ENCODE data around the gene HPGDS.

The HPGDS gene

DNA sequence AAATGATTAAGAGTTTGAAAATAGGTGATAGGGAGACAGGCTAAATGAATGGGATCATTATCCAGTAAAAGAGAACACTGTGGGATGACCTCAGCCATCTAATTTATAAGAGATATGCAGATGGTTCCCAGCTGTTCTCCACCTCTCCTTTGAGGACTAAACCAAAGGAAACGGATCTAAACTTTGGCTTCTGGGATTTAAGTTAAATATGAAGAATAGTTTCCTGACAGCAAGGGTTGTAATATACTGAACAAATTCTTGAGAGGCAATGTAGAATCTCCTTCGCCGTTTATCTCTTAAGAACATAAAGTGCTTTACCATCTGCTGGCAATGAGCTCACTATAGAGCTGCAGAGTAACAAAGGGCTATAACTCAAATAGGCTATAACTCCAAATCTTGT, 35.4 kb upstream of the HPGDS start:
- Histone ChIP-seq H3K4me3 (ENCODE audit: low read length) (no peak overlapping the region), H3K79me2 (ENCODE audit: control insufficient read depth, low read length) (no peaks in the 10 kb centered on the region), H3K9me2 (replicated peaks; ENCODE audit: control insufficient read depth, low read length) (no peaks in the 10 kb centered on the region), H3K4me2 (ENCODE audit: low read length) (no peak overlapping the region), H3K36me3 (ENCODE audit: control insufficient read depth, low read length) (no peaks in the 10 kb centered on the region), H3F3A (ENCODE audit: control insufficient read depth, insufficient read depth) (no peaks in the 10 kb centered on the region), H3K27ac (ENCODE audit: low read depth, low read length) (no peak overlapping the region), H3K27me3 (ENCODE audit: control insufficient read depth, low read length) (no peaks in the 10 kb centered on the region), H4K20me1 (ENCODE audit: control insufficient read depth, insufficient read depth, low read depth, low read length) (no peaks in the 10 kb centered on the region), H3K4me1 (ENCODE audit: control insufficient read depth, low read length) (no peaks in the 10 kb centered on the region), H3K9me3 (ENCODE audit: control insufficient read depth, insufficient read depth, low read length) (no peaks in the 10 kb centered on the region)
- TF ChIP-seq, protein P1, sequence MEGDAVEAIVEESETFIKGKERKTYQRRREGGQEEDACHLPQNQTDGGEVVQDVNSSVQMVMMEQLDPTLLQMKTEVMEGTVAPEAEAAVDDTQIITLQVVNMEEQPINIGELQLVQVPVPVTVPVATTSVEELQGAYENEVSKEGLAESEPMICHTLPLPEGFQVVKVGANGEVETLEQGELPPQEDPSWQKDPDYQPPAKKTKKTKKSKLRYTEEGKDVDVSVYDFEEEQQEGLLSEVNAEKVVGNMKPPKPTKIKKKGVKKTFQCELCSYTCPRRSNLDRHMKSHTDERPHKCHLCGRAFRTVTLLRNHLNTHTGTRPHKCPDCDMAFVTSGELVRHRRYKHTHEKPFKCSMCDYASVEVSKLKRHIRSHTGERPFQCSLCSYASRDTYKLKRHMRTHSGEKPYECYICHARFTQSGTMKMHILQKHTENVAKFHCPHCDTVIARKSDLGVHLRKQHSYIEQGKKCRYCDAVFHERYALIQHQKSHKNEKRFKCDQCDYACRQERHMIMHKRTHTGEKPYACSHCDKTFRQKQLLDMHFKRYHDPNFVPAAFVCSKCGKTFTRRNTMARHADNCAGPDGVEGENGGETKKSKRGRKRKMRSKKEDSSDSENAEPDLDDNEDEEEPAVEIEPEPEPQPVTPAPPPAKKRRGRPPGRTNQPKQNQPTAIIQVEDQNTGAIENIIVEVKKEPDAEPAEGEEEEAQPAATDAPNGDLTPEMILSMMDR (IDR thresholded peaks at IDR 0.05; ENCODE audit: low read depth, low read length, poor library complexity, severe bottlenecking): no peak
- TF ChIP-seq EZH2phosphoT487 (IDR thresholded peaks at IDR 0.05; ENCODE audit: borderline replicate concordance, low read length): no peak

- H4K20me1 ChIP-seq (ENCODE audit: control insufficient read depth, insufficient read depth, low read depth, low read length): no peaks in the 10 kb centered on the region
Measured at GRCh38 chr4:94377294-94377693, 34.7 kb upstream of the HPGDS start.

GRCh38 chr4:94375364-94375763, 32.7 kb upstream of the HPGDS start:
- Histone ChIP-seq H3F3A (ENCODE audit: control insufficient read depth, insufficient read depth) (no peaks in the 10 kb centered on the region), H3K9me3 (ENCODE audit: control insufficient read depth, insufficient read depth, low read length) (no peaks in the 10 kb centered on the region), H3K79me2 (ENCODE audit: control insufficient read depth, low read length) (no peaks in the 10 kb centered on the region), H3K4me1 (ENCODE audit: control insufficient read depth, low read length) (no peaks in the 10 kb centered on the region), H3K9me2 (replicated peaks; ENCODE audit: control insufficient read depth, low read length) (no peaks in the 10 kb centered on the region), H3K4me3 (ENCODE audit: low read length) (no peak overlapping the region), H4K20me1 (ENCODE audit: control insufficient read depth, insufficient read depth, low read depth, low read length) (no peaks in the 10 kb centered on the region), H3K4me2 (ENCODE audit: low read length) (no peak overlapping the region), H3K27ac (ENCODE audit: low read depth, low read length) (no peak overlapping the region), H3K27me3 (ENCODE audit: control insufficient read depth, low read length) (no peaks in the 10 kb centered on the region), H3K36me3 (ENCODE audit: control insufficient read depth, low read length) (no peaks in the 10 kb centered on the region)
- no peak for TF ChIP-seq EZH2phosphoT487 (IDR thresholded peaks at IDR 0.05; ENCODE audit: borderline replicate concordance, low read length)
- TF ChIP-seq, protein P1 (IDR thresholded peaks at IDR 0.05; ENCODE audit: low read depth, low read length, poor library complexity, severe bottlenecking): no peak

More at GRCh38 chr4:94377294-94377693, 34.7 kb upstream of the HPGDS start:
- Histone ChIP-seq H3K4me3 (ENCODE audit: low read length) (no peak overlapping the region), H3K4me1 (ENCODE audit: control insufficient read depth, low read length) (no peaks in the 10 kb centered on the region), H3K36me3 (ENCODE audit: control insufficient read depth, low read length) (no peaks in the 10 kb centered on the region), H3K27ac (ENCODE audit: low read depth, low read length) (no peak overlapping the region), H3K27me3 (ENCODE audit: control insufficient read depth, low read length) (no peaks in the 10 kb centered on the region), H3K79me2 (ENCODE audit: control insufficient read depth, low read length) (no peaks in the 10 kb centered on the region), H3F3A (ENCODE audit: control insufficient read depth, insufficient read depth) (no peaks in the 10 kb centered on the region), H3K9me2 (replicated peaks; ENCODE audit: control insufficient read depth, low read length) (no peaks in the 10 kb centered on the region), H3K4me2 (ENCODE audit: low read length) (no peak overlapping the region), H3K9me3 (ENCODE audit: control insufficient read depth, insufficient read depth, low read length) (no peaks in the 10 kb centered on the region)
- TF ChIP-seq EZH2phosphoT487 (IDR thresholded peaks at IDR 0.05; ENCODE audit: borderline replicate concordance, low read length): no peak
- TF ChIP-seq, protein P1 (IDR thresholded peaks at IDR 0.05; ENCODE audit: low read depth, low read length, poor library complexity, severe bottlenecking): no peak
